K562 (cell line): ENCODE results near the gene ZNF581. TPM values are rescaled to one million over a fixed set of nuclear protein-coding genes. Genes with fewer than 3 reads are reported as not detected.

Experiments used
- ATF7 ChIP-seq: fragments of 450-650 bp; IDR thresholded peaks from 2 replicates; pipeline ENCODE4 v1.7.1; 2014; ENCODE audit warnings: mild to moderate bottlenecking, moderate library complexity
- BRD4 ChIP-seq: fragments of 200-600 bp; sonication (generic); IDR thresholded peaks from 2 replicates; pipeline ENCODE4 v1.6.1; 2017; ENCODE audit warnings: inconsistent platforms
- CHD4 ChIP-seq: fragments of 200-600 bp; sonication (generic); IDR thresholded peaks from 3 replicates; pipeline ENCODE4 v1.6.1; 2012; ENCODE audit warnings: low read depth, mild to moderate bottlenecking, mixed read lengths, low read length, inconsistent platforms; ENCODE audit not compliant: insufficient read depth, insufficient replicate concordance, poor library complexity, severe bottlenecking
- CREB3L1 ChIP-seq: fragments of 450-650 bp; IDR thresholded peaks from 2 replicates; pipeline ENCODE4 v1.6.1; 2014; ENCODE audit warnings: low read depth, mild to moderate bottlenecking, moderate library complexity, borderline replicate concordance
- CTBP1 ChIP-seq: fragments of 450-650 bp; IDR thresholded peaks from 2 replicates; pipeline ENCODE4 v1.6.1; 2016; ENCODE audit warnings: borderline replicate concordance
- DIDO1 ChIP-seq: fragments of 450-650 bp; IDR thresholded peaks from 2 replicates; pipeline ENCODE4 v1.6.1; 2016; ENCODE audit warnings: low read depth, missing biosample characterization, missing genetic modification characterization
- EP300 ChIP-seq: IDR thresholded peaks from 2 replicates; pipeline ENCODE4 v1.6.1; 2012; ENCODE audit warnings: low read length, improper control_type of control experiment
- ETV1 ChIP-seq: fragments of 450-650 bp; conservative IDR thresholded peaks from 2 replicates; pipeline ENCODE4 v1.6.1; 2016; ENCODE audit warnings: missing genetic modification characterization, control low read depth, low read depth, missing compliant biosample characterization
- ETV5 ChIP-seq: sonication (generic); formaldehyde crosslinking; IDR thresholded peaks from 2 replicates; pipeline ENCODE4 v1.4.0; 2020; ENCODE audit warnings: low read depth, mild to moderate bottlenecking, missing genetic modification reagents
- GMEB1 ChIP-seq: fragments of 250-450 bp; sonication (Bioruptor Pico); IDR thresholded peaks from 2 replicates; pipeline ENCODE4 v1.4.0; 2020; ENCODE audit warnings: mild to moderate bottlenecking
- HDGF ChIP-seq: fragments of 450-650 bp; IDR thresholded peaks from 2 replicates; pipeline ENCODE4 v1.6.1; 2016
- HMGN3 ChIP-seq: IDR thresholded peaks from 2 replicates; pipeline ENCODE4 v1.6.1; 2011; ENCODE audit warnings: borderline replicate concordance, low read depth, mild to moderate bottlenecking, mixed read lengths, low read length; ENCODE audit not compliant: insufficient read length; ENCODE audit errors: extremely low read depth
- KLF6 ChIP-seq: fragments of 250-450 bp; sonication (Bioruptor Pico); IDR thresholded peaks from 2 replicates; pipeline ENCODE4 v1.4.0; 2020; ENCODE audit warnings: mild to moderate bottlenecking, moderate library complexity, borderline replicate concordance
- LEF1 ChIP-seq: fragments of 450-650 bp; IDR thresholded peaks from 2 replicates; pipeline ENCODE4 v1.6.1; 2016; ENCODE audit warnings: mild to moderate bottlenecking
- MCM5 ChIP-seq: fragments of 450-650 bp; IDR thresholded peaks from 2 replicates; pipeline ENCODE4 v1.6.1; 2016; ENCODE audit warnings: low read depth
- NFIC ChIP-seq: fragments of 450-650 bp; IDR thresholded peaks from 2 replicates; pipeline ENCODE4 v1.6.1; 2017; ENCODE audit warnings: mild to moderate bottlenecking, inconsistent platforms
- POLR2H ChIP-seq: IDR thresholded peaks from 2 replicates; pipeline ENCODE4 v1.6.1; 2016; ENCODE audit warnings: missing genetic modification characterization, low read depth, mild to moderate bottlenecking, control low read depth, missing compliant biosample characterization, moderate library complexity
- SMC3 ChIP-seq: conservative IDR thresholded peaks from 2 replicates; pipeline ENCODE4 v1.6.1; 2011; ENCODE audit warnings: low read depth, low read length, improper control_type of control experiment; ENCODE audit not compliant: insufficient read depth
- SUPT5H ChIP-seq: fragments of 450-650 bp; IDR thresholded peaks from 2 replicates; pipeline ENCODE4 v1.6.1; 2016
- TBL1XR1 ChIP-seq, 2 experiments: IDR thresholded peaks; 2 replicates each; pipeline ENCODE4 v1.6.1; 2012; ENCODE audit warnings: improper control_type of control experiment in 2 of 2, low read length in 2 of 2, mild to moderate bottlenecking in 1 of 2
- VEZF1 ChIP-seq: fragments of 200-800 bp; sonication (Bioruptor generic); IDR thresholded peaks from 2 replicates; pipeline ENCODE4 v1.6.1; 2017; ENCODE audit warnings: missing genetic modification characterization, missing compliant biosample characterization
- ZBTB17 ChIP-seq: fragments of 450-650 bp; formaldehyde crosslinking; IDR thresholded peaks from 2 replicates; pipeline ENCODE4 v1.4.0; 2020; ENCODE audit warnings: mild to moderate bottlenecking
- ZNF695 ChIP-seq: fragments of 450-650 bp; formaldehyde crosslinking; IDR thresholded peaks from 2 replicates; pipeline ENCODE4 v1.4.0; 2020; ENCODE audit warnings: mild to moderate bottlenecking, moderate library complexity
- polyA plus RNA-seq, 8 experiments: library from polyadenylated mRNA; depleted of rRNA in 4 of 8; stranded (reverse) in 5 of 8; unstranded in 3 of 8; fragments of >200 nt; fragmentation: Nextera tagmentation in 2 of 8; fragmentation: Illumina TruSeq in 1 of 8; extraction: Ambion mirVana in 2 of 8; extraction: Trizol in 1 of 8; gene quantifications; 2 replicates each; pipeline versions ENCODE4 v1.2.1 to v1.2.3, GENCODE V29; 2011 to 2014; ENCODE audit warnings: inconsistent platforms in 1 of 8, missing spikeins in 1 of 8
- total RNA-seq, 7 experiments: library from RNA; depleted of rRNA in 6 of 7; stranded (reverse); fragments of >200 nt in 6 of 7; fragmentation: Illumina TruSeq in 2 of 7; extraction: Trizol in 2 of 7; gene quantifications; 2 replicates each; pipeline versions ENCODE4 v1.2.1 to v1.2.3, GENCODE V29; 2011 to 2021; ENCODE audit warnings: low replicate concordance in 1 of 7

Gene ZNF581
- total and polyA plus RNA-seq, 9 of the 15 experiments (the other 6 are each of a cell fraction or from before 2014, with no cell fraction given) = 2.4 to 39.4 (median 15.4) TPM

GRCh38 chr19:55643003-55643886, at the start of gene ZNF581 (continued):
- peak; percentile 58 for TF ChIP-seq GMEB1 (CRISPR knock-in tag)
- TF ChIP-seq LEF1 = no peak
- TF ChIP-seq ZNF695 (CRISPR knock-in tag) = no peak
- peak; percentile 68 for TF ChIP-seq SUPT5H
- peak; percentile 48; the same call in 1 of the 2 replicates for TF ChIP-seq ETV5 (CRISPR knock-in tag)
- peak; percentile 33; the same call in 1 of the 2 replicates for TF ChIP-seq EP300
- no peak for TF ChIP-seq POLR2H (tag)
- TF ChIP-seq ZBTB17 (CRISPR knock-in tag) = peak; percentile 32; the same call in 1 of the 2 replicates
- peak; percentile 47 for TF ChIP-seq ATF7
- no peak for TF ChIP-seq CHD4
- peak in 1 of 2 experiments; percentile 60; a peak in 1 of 4 replicates for TF ChIP-seq TBL1XR1 (IDR thresholded peaks at IDR 0.05; ENCODE audit: low read length in 2 of 2)
- TF ChIP-seq MCM5 = no peak
- TF ChIP-seq VEZF1 (CRISPR knock-in tag) = peak; percentile 96
- TF ChIP-seq HDGF = 0 out of 2 replicates have a peak, but pooled peaks have one; percentile 35
- TF ChIP-seq NFIC = 0 out of 2 replicates have a peak, but pooled peaks have one; percentile 25
- TF ChIP-seq KLF6 (CRISPR knock-in tag) = peak; percentile 34; the same call in 1 of the 2 replicates
- TF ChIP-seq HMGN3 = peak; percentile 87
- TF ChIP-seq SMC3 = no peak
- peak; percentile 66; the same call in 1 of the 2 replicates for TF ChIP-seq CTBP1
- TF ChIP-seq BRD4 = no peak
- 0 out of 2 replicates have a peak, but pooled peaks have one; percentile 34 for TF ChIP-seq CREB3L1
- TF ChIP-seq DIDO1 = peak; percentile 92
- TF ChIP-seq ETV1 = peak; percentile 75
